GM18526 (cell line): Measurements from ENCODE around the gene SORCS2.

Experiments used
- POLR2A ChIP-seq: IDR thresholded peaks from 3 replicates; pipeline ENCODE4 v1.6.1; 2011; ENCODE audit not compliant: insufficient read length; ENCODE audit errors: extremely low read depth

SORCS2 gene

GRCh38 chr4:7334521-7335275 is 142.4 kb downstream of the SORCS2 start:
- TF ChIP-seq POLR2A: no peak

GRCh38 chr4:7335344-7336066 is 143.2 kb downstream of the SORCS2 start:
- TF ChIP-seq POLR2A: no peak

DNA sequence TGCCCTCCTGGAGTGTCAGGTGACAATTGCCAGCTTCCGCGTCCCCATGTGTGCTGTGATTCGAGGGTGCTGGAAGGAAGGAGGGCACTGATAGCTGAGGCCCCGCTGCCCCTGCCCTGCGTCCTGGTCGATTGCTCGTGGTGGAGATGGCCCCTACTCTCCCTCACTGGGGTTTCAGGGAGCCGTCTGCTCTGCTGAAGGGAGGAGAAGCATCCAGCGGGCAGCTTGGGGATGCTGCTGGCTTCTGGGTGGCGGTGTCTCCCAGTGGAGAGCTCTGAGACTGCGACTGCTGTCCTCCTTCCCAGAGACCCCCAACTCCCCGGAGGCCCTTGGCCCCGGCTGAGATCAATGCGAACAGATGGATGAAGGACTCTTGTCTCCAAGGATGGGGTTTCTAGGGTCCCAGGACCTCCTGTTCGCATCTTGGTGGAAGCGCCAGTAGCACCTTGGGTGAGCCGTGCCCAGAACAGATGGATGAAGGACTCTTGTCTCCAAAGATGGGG is 143.8 kb downstream of the SORCS2 start:
- TF ChIP-seq POLR2A: no peak

DNA sequence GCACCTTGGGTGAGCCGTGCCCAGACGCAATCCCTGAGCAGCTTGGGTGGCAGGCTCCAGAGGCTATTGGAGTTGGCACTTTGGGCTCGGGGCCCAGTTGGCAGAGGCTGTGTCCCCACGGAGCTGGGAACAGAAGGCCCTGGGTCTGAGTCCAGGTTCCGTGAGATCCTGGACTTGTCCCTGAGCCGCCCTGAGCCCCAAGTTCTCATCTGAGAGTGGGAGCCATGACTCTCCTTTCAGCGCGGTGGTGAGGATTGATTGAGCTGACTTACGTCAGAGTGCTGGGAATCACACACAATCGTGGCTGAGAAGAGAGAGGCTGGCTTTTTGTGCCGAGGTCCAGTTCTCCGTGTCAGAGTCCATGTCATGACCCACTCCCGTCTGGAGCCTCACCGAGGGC is 144.4 kb downstream of the SORCS2 start:
- no peak for TF ChIP-seq POLR2A

DNA sequence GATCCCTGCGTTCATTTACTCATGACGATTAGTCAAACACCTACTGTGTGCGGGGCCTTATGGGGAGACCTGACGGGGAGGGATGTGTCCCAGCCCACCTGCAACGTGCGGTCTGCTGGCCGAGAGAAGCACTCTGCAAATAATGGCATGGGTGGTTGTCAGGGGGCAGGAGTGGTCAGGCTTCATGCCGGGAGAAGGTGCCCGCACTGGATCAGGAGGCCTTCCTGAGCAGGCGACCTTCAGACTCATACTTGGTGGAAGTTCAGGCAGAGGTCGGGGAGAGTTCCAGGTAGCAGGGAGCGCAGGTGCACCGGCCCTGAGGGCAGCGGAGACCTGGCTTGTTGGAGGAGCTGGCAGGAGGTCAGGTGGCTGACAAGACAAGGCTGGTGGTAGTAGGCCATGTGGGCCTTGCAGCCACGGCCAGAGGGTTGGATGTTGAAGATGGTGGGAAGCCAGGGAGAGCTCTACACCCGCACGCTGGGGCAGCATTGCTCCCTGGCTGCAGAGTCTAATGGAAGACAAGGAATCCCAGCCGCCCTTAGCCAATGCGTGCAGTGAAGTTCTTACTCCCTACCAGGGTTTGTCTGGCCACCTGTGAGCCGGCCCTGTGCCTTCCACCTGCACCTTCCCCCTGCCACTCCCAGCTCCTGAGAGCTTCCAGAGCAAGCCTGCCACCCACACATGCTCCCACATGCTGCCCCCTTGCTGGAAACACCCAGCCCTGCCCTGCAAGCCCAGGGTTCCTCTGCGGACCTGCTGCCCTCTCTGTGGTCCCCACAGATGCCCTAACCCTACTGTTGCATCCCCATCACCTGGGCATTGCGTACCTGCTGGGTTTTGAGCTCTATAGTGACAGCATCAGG is 145.1 kb downstream of the SORCS2 start:
- no peak for TF ChIP-seq POLR2A

DNA sequence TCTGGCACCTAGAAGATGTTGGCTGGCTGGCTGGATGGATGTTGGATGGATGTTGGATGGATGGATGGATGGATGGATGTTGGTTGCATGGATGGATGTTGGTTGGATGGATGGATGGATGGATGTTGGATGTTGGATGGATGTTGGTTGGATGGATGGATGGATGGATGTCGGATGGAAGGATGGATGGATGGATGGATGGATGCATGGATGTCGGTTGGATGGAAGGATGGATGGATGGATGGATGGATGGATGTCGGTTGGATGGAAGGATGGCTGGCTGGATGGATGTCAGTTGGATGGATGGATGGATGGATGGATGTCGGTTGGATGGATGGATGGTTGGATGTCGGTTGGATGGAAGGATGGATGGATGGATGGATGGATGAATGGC is 145.7 kb downstream of the SORCS2 start:
- TF ChIP-seq POLR2A: no peak

GRCh38 chr4:7338876-7339623 is 146.7 kb downstream of the SORCS2 start:
- no peak for TF ChIP-seq POLR2A

DNA sequence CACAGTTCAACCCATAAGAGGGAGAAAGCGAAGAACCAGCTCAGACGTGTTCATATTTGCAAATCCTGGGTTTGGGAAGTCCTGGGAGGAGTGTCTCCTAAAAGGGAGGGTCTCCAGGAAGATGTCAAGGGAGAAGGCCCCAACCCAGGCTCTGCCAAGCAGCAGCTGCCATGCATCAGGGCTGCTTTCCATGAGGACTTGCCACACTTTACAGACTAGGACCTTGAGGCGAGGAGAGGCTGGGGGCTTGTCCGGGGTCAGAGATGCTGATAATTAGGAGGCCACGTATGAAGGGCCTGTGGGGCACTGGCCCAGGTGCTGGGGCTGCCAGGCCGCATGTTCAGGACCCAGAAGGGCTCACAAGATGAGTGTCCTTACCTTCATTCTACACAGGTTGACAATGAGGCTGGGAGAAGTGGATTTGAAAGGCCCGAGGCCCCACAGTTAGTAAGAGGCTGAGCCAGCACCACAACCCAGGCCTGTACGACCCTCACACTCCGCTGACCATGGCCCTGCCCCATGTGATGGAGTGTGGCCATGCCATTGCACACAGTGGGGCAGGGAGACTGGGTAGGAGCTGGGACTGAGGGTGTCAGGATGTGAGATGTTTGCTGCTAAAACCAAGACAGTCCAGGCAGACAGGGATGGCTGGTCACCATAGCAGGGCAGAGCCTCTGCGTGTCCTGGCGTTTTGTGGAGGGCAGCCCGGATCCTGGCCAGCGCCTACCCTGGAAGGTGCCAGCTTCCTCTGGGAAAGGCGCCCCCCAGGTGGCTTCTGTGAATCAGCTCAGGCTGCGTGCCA is 147.6 kb downstream of the SORCS2 start:
- TF ChIP-seq POLR2A: no peak

GRCh38 chr4:7340553-7341433 is 148.5 kb downstream of the SORCS2 start:
- no peak for TF ChIP-seq POLR2A

GRCh38 chr4:7341491-7342222 is 149.3 kb downstream of the SORCS2 start:
- TF ChIP-seq POLR2A: no peak

DNA sequence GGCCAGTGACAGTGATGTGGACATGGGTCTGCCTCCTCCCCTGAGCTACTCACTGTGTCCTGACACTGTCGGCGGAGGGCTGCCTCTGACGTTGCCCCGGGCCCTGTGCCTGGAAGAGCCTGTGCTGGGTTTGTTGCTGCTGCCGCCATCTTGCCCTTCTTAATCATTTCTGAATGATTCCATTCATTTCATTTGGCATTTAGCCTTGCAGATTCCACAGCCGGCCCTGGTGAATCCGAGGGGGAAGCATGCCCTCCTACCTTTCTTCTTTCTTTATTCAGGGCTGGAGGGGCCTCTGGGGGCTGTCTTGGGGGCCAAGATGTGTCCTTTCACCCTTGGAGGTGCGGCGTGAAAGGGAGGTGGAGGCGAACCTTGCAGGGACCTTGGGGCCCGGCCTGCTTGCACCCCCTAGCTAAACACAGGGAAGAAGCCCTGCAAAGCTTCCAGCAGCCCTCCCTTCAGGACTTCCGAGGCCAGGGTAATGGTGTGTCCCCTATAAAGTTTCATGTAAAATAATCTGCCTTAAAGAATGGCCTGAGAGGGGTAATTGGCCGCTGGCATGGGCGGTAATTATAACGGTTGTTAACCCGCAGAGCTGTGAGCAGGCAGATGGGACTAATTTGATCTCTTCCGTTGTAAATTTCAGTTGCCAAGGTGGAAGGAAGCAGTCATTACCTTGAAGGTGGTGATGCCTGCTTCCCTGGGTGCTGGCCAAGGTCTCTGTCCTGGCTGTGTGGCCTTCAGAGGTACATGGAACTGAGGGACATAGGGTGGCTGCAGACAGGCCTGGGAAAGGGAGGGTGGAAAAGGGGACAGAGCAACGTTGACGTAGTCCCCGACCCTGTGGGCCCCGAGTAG is 150.1 kb downstream of the SORCS2 start:
- TF ChIP-seq POLR2A: no peak
